ENCODE results near the gene SFTA2. TPM values are rescaled to one million over a fixed set of nuclear protein-coding genes. Genes with fewer than 3 reads are reported as not detected.

Gene SFTA2

DNA sequence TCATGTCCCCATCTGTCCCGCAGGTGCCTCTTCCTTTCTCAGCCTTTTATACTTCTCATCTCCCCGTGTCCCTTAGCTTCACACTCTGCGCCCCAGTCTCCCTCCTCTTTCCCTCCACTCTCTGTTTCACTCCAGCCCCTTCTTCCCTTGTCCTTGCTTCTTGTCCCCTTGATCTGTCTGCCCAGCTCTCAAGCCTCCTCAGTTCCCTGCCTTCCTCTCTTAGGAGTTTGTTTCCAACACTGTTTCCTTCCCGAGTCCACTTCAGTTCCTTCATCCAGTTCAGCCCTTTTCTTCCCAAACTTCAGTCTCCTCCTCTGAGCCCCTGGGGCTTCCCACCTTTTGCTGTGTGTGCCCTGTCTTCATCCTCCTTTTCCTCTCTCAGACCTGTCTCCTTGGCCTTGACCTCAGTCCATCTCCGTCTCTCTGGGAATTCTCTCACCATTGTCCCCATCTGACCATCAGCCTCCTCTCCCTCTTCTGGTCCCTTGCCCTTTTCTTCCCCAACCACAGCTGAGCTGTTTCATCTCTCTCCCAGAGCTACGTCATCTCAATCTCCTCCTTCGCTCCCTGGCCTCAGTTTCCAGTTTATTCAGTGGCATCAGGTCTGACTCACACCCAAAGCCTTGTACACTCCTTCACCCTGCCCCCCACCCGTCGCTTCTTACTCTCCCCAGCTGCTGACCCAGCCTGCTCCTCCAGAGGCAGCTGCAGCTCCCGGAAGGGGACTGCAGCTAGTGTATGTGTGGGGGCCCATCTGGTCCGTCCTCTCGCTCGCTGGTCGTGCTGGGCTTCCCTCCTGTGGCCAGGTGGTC is 50.4 kb downstream of the SFTA2 start:
- Histone ChIP-seq H3K4me3 (ENCODE audit: low read length) (peak overlapping the region; percentile 2), H3K9ac (ENCODE audit: low read depth, low read length) (peak overlapping the region; percentile 22), H3K36me3 (ENCODE audit: insufficient read depth, low read length) (no peaks in the 10 kb centered on the region), H3K4me2 (ENCODE audit: low read length) (peak overlapping the region; percentile 24), H3K4me1 (ENCODE audit: control insufficient read depth, insufficient read depth, low read length) (peaks cover 47% of the 10 kb centered on the region), H3K9me3 (replicated peaks; ENCODE audit: low read length) (no peaks in the 10 kb centered on the region), H3K27me3 (ENCODE audit: control insufficient read depth, insufficient read depth, low read length) (no peaks in the 10 kb centered on the region)

Small RNA genes lying within 50 kb of the gene (small RNA-seq; reads per million reads assigned to genes)
- not detected for gene RF00019
